HEK293T (cell line): ENCODE measurements around the gene PRSS38.
A peak's percentile ranks its signal among the peaks of the same experiment; 100 is the strongest.

Experiments used
- CTCF ChIA-PET: fragments of 350-600 bp; formaldehyde crosslinking; extraction: SDS; loops from one replicate; lab custom pipeline; 2021; ENCODE audit warnings: antibody characterized with exemption, inconsistent platforms; lab: Yijun Ruan, JAX
- POLR2A ChIA-PET: fragments of 350-600 bp; formaldehyde crosslinking; extraction: SDS; loops from one replicate; lab custom pipeline; 2020; ENCODE audit warnings: antibody characterized with exemption, inconsistent platforms; lab: Yijun Ruan, JAX
- DNase-seq: peaks from one replicate; pipeline ENCODE4 v3.0.0; 2012; ENCODE audit warnings: mixed read lengths; ENCODE audit errors: extremely low spot score
- ARNT ChIP-seq: fragments of 450-650 bp; IDR thresholded peaks from 2 replicates; pipeline ENCODE4 v1.6.1; 2017; ENCODE audit warnings: mild to moderate bottlenecking
- BHLHE40 ChIP-seq: fragments of 450-650 bp; IDR thresholded peaks from 2 replicates; pipeline ENCODE4 v1.6.1; 2016; ENCODE audit warnings: mild to moderate bottlenecking, moderate library complexity, borderline replicate concordance
- CTBP1 ChIP-seq: fragments of 450-650 bp; IDR thresholded peaks from 2 replicates; pipeline ENCODE4 v1.6.1; 2016; ENCODE audit warnings: borderline replicate concordance
- ELF4 ChIP-seq: fragments of 450-650 bp; IDR thresholded peaks from 2 replicates; pipeline ENCODE4 v1.6.1; 2017; ENCODE audit warnings: antibody characterized with exemption
- FOXA1 ChIP-seq: fragments of 450-650 bp; IDR thresholded peaks from 2 replicates; pipeline ENCODE4 v1.6.1; 2016; ENCODE audit warnings: mild to moderate bottlenecking
- FOXK2 ChIP-seq: fragments of 450-650 bp; IDR thresholded peaks from 2 replicates; pipeline ENCODE4 v1.6.1; 2016; ENCODE audit warnings: mild to moderate bottlenecking
- FOXM1 ChIP-seq: fragments of 450-650 bp; IDR thresholded peaks from 2 replicates; pipeline ENCODE4 v1.6.1; 2017; ENCODE audit warnings: mild to moderate bottlenecking, borderline replicate concordance
- HDGF ChIP-seq: fragments of 450-650 bp; IDR thresholded peaks from 2 replicates; pipeline ENCODE4 v1.6.1; 2017; ENCODE audit warnings: antibody characterized with exemption, borderline replicate concordance
- L3MBTL2 ChIP-seq: fragments of 450-650 bp; conservative IDR thresholded peaks from 2 replicates; pipeline ENCODE4 v1.6.1; 2016; ENCODE audit warnings: mild to moderate bottlenecking
- LEF1 ChIP-seq: fragments of 450-650 bp; IDR thresholded peaks from 2 replicates; pipeline ENCODE4 v1.6.1; 2017; ENCODE audit warnings: mild to moderate bottlenecking, borderline replicate concordance
- NFRKB ChIP-seq: fragments of 450-650 bp; IDR thresholded peaks from 2 replicates; pipeline ENCODE4 v1.6.1; 2016; ENCODE audit warnings: mild to moderate bottlenecking, moderate library complexity
- SP1 ChIP-seq: fragments of 450-650 bp; IDR thresholded peaks from 2 replicates; pipeline ENCODE4 v1.6.1; 2017
- SUZ12 ChIP-seq: fragments of 450-650 bp; IDR thresholded peaks from 2 replicates; pipeline ENCODE4 v1.6.1; 2016; ENCODE audit warnings: mild to moderate bottlenecking
- TARDBP ChIP-seq: fragments of 450-650 bp; IDR thresholded peaks from 2 replicates; pipeline ENCODE4 v1.6.1; 2016
- ZNF384 ChIP-seq: fragments of 450-650 bp; IDR thresholded peaks from 2 replicates; pipeline ENCODE4 v1.6.1; 2016
- TF ChIP-seq, protein P1 (sequence below): fragments of 450-650 bp; IDR thresholded peaks from 2 replicates; pipeline ENCODE4 v1.6.1; 2016

Gene PRSS38

DNA sequence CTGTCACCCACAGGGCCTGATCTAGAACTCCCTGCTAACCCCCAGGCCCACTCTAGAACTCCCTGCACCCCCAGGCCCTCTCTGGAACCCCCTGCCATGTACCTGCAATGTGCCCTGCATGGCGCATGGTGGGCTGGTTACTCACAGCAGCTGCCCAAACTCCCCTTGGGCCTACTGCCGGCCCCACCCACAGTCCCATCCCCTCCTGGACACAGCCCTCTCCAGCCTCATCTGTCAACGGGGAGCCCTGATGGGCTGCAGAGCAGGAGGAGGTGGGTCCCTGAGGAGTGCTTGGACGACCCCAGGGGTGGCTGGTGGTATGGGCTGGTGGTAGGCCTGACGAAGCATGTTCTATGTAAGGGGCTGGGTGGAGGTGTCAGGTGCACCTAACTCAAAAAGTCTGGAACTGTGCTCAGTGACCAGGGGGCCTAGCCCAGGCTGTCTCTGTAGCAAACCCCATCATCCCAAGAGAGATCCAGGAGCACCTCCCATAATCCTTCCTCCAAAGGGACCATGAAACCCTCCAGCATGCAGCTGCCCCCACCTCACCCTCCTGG lies 19.0 kb upstream of the PRSS38 start:
- no peak for TF ChIP-seq SP1
- TF ChIP-seq ARNT: no peak
- TF ChIP-seq, protein P1, sequence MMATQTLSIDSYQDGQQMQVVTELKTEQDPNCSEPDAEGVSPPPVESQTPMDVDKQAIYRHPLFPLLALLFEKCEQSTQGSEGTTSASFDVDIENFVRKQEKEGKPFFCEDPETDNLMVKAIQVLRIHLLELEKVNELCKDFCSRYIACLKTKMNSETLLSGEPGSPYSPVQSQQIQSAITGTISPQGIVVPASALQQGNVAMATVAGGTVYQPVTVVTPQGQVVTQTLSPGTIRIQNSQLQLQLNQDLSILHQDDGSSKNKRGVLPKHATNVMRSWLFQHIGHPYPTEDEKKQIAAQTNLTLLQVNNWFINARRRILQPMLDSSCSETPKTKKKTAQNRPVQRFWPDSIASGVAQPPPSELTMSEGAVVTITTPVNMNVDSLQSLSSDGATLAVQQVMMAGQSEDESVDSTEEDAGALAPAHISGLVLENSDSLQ: no peak
- TF ChIP-seq FOXK2: no peak
- no peak for TF ChIP-seq ZNF384
- no peak for TF ChIP-seq LEF1
- no peak for TF ChIP-seq ELF4
- TF ChIP-seq FOXM1: no peak
- TF ChIP-seq BHLHE40: no peak
- TF ChIP-seq FOXA1: no peak
- no peak for TF ChIP-seq L3MBTL2
- TF ChIP-seq SUZ12: no peak
- no peak for TF ChIP-seq NFRKB
- no peak for TF ChIP-seq CTBP1
- TF ChIP-seq TARDBP: no peak
- no peak for TF ChIP-seq HDGF
- DNase-seq: peak; percentile 7
- CTCF ChIA-PET: no interaction called here
- POLR2A ChIA-PET: no interaction called here

DNA sequence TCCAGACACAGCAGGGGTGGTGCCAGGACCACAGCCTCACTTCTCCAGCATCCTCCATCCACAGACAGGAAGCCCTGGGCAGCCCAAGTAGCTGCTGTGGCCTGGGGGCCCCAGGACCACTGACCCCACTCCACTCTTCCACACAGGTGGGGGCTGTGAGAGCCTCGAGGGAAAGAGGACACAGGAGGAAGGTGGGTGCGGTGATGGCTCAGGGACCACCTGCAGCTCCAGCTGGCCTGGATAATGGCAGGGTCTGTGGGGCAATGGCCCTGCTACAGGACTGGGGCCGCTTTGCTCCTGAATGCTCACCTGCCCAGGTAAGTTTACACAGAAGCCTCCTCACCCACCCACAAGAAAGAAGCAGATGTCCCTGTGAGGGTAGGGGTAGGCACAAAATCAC lies 18.3 kb upstream of the PRSS38 start:
- ChIA-PET CTCF (no interaction called here), POLR2A (no interaction called here)
- peak; percentile 3 for DNase-seq
- TF ChIP-seq L3MBTL2 (no peak), BHLHE40 (no peak)

DNA sequence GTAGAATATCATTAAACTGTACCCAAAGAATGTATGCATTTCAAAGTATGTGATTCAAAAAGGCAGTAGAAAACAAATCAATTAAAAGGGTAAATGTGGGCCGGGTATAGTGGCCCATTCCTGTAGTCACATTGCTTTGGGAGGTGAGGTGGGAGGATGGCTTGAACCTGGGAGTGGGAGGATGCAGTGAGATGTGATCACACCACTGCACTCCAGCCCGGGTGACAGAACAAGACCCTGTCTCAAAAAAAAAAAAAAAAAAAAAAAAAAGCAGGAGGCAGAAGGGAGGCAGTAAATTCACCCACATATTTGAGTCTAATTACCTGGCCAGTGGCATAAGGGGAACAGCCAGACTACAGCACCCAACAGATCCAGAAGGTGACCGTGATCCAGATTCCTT lies 17.9 kb upstream of the PRSS38 start:
- CTCF ChIA-PET: no interaction called here
- POLR2A ChIA-PET: no interaction called here
- no peak for DNase-seq
- TF ChIP-seq TARDBP: no peak
- no peak for TF ChIP-seq BHLHE40
- no peak for TF ChIP-seq NFRKB
- TF ChIP-seq ELF4: no peak
- no peak for TF ChIP-seq CTBP1
- no peak for TF ChIP-seq HDGF
- no peak for TF ChIP-seq SP1
- TF ChIP-seq, protein P1: no peak
- TF ChIP-seq FOXA1: no peak
- no peak for TF ChIP-seq FOXK2
- no peak for TF ChIP-seq L3MBTL2
- no peak for TF ChIP-seq ARNT
- TF ChIP-seq SUZ12: no peak
- no peak for TF ChIP-seq LEF1
- TF ChIP-seq ZNF384: no peak
- TF ChIP-seq FOXM1: no peak

DNA sequence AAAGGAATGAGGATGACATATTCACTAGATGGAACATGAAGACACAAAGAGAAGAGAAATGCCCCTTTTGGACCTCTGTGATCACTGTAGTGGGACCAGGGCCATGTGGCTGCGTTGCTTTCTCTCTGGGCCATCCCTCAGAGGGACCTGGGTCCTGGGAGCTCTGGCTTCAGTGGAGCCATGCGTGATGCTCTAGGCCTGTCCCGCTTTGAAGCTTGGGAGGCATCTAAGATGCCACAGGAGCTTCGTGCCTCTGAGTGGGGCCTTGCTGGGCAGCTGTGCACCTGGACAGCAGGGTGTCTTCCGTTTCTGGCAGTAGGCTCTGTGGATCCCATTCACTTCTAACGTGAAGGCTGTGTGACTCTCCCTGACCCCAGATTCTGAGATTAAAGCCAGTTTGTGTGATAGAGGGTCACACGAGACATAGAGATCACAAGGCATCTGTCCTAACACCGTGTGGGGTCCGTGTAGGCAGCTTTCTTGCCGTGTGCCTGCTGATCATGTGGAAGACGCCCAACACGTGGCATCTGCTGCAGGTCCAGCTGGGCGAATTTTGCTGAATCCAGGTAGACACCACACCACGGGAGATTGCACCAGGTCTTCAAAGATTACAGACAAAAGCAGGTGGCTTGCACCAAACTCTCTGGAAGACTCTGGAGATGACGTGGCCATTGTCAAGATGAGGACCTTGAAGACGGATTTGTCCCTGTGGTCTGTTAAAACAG lies 17.2 kb upstream of the PRSS38 start:
- TF ChIP-seq ARNT (no peak), LEF1 (no peak), SUZ12 (no peak), ZNF384 (no peak), ELF4 (no peak), HDGF (no peak), L3MBTL2 (no peak)
- ChIA-PET POLR2A (no interaction called here), CTCF (no interaction called here)
- DNase-seq: peak; percentile 5

DNA sequence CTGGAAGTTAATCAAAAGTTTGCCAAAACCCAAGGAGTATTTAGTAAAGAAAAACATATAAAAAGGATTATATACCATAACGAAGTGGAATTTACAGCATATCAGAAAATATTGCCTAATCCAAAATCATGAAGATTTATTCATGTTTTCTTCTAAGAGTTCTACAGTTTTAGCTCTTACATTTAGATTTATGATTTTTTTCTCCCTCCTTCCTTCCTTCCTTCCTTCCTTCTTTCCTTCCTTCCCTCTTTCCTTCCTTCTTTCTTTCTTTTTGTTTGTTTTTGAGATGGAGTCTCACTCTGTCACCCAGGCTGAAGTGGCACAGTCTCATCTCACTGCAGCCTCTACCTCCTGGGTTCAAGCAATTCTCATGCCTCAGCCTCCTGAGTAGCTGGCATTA lies 15.7 kb upstream of the PRSS38 start:
- no peak for TF ChIP-seq CTBP1
- no peak for TF ChIP-seq FOXA1
- no peak for TF ChIP-seq TARDBP
- no peak for TF ChIP-seq BHLHE40
- no peak for TF ChIP-seq L3MBTL2
- no peak for TF ChIP-seq SUZ12
- TF ChIP-seq FOXK2: no peak
- TF ChIP-seq ELF4: no peak
- TF ChIP-seq NFRKB: no peak
- TF ChIP-seq, protein P1: no peak
- TF ChIP-seq HDGF: no peak
- TF ChIP-seq LEF1: no peak
- no peak for TF ChIP-seq ARNT
- no peak for TF ChIP-seq FOXM1
- no peak for TF ChIP-seq ZNF384
- no peak for TF ChIP-seq SP1
- DNase-seq: no peak
- ChIA-PET CTCF (no interaction called here), POLR2A (no interaction called here)

DNA sequence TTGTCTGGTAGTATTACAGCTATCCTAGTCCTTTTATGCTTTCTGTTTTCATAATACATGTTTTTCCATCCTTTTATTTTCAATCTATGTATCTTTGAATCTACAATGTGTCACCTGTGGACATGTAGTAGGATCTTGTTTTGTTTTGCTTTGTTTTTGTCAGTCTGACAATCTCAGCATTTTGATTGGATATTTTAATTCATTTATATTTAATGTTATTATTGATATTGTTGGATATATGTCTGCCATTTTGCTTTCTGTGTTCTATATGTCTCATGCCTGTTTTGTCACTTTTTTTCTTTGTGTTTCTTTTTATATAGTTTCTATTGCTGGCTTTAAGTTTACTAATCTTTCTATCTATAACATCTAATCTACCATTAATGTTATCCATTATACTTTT lies 11.5 kb upstream of the PRSS38 start:
- no peak for DNase-seq
- POLR2A ChIA-PET: no interaction called here
- TF ChIP-seq ARNT (no peak), L3MBTL2 (no peak), FOXM1 (no peak)
- CTCF ChIA-PET: no interaction called here
